ENCODE results near the gene CD7.

Gene CD7

DNA sequence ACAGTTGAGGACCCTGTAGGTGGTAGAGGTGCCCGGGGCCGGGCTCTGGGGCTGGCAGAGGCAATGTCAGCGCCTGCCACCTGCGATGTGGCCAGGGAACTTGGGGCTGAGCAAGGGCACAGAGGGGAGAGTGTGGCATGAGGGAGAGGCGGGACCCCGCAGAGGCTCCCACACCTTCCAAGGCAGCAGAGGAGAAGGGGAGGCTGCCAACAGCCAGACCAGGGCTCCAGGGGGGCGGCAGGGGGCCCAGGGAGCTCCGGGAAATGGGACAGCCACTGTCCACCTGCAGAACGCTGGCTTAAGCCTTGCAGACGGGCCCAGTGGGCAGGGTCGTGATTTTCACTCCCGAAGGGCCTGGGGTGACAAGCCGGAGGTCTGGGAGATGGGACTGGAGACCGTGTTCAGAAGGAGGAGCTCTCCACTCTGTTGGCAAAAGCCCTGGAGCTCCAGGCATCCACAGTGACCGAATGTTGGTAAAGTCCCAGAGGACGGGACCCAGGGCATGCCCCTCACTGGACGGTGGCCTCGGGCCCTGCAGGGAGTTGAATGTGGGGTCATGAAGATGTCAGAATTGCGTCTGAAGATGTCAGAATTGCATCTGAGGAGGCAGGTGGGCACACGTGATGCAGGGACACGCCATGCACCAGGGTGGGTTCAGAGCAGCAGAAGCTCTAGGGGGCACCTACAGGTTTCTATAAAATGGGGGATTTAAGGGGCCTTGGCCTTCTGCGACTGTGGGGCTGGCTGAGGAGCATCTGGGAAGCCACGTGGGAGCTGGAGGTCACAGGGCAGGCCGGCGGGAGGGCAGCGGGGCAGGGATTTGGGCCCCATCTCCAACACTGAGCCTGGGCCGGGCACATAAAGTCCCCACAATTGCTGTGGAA lies 18.6 kb downstream of the CD7 start:
- no peak for DNase-seq (ENCODE audit: low spot score)

DNA sequence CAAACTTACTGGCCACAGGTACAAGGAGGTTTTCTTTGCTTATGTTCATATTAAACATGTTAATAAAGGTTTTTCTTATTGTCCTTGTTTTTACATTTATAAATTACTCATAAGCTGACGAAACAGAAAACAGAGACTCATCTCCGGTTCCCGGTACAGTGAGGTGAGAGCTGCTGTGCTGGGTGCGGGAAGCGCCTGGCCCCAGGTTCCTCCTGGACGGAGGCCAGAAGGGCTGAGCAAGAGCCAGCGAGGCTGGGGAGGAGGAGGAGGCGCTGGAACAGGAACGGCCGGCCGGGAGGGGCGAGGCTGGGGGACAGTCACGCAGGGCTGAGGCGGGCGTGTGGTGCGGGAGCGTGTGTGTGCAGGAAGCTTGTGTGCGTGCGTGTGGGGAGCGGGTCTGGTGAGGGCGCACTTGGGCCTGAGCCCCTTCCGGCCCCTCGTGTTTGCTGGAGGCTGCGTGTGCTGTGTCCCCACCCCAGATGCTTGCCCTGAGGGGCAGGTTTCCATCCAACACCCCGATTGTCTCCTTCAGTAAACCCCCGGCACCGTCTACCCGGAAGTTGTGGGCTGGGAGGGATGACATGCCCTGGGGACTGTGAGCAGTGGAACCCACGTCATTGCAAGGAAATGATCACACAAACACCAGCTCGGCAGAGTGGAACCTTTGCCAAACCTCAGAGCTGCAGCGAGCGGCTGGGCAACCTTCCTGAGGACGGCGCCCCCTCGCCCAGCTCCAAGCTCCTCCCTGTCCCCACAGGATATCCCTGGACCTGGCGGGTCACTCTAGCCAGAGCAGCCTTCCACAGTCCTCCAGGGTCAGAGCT lies 19.5 kb downstream of the CD7 start:
- no peak for DNase-seq (ENCODE audit: low spot score)

DNA sequence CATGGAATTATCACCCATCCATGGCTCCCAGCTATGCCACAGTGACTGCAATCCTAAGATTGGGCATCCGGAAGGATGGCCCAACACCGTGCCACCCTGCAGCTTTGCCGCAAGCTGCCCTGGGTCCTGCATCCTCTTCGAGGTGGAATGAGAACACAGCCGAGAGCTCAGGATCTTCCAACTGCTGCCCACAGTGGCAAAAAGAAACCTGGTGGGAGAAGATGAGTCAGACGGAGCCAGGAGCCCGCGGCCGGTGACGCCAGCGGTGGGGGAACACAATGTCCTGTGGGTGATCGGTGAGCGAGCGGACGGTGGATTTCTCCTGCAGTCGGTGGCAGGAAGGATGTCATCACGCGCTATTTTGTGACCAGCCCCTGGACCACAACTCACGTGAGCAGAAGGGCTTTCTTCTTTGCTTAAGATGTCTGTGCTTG lies 20.1 kb downstream of the CD7 start:
- no peak for DNase-seq (ENCODE audit: low spot score)

DNA sequence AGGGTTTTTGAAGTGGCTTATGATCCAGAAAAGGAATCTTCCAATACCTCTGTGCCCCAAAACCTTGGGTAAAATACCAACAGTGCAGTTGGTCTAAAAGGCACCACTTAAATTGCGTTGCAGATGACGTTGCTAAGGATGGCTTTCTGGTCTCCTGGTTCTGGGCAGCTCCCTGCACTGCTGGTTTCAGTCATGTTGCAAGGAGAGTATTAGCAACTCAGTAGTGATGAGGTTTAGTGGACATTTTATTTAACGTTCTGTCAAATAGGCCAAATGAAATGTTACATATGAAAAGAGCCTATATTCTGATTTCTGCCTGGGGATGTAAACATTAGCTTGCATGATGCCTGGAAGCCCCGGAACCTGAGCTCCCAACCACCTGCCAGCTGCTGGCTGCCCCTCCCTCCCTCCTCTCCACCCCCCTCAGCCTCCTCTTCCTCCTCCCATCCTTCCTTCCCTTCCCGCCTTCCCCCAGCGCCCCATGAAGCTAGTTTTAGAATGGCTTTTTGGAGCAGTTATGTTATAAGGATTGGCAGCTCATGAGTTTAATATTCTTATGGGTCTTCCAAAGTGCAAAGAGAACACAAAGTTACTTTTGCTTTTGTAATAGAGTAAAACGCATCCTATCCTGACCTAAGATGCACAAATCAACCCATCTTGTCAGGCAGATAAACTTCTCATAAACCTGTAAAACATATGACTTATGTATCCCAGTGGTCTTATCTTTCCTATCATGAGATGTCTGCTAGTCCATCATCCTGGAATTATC lies 20.7 kb downstream of the CD7 start:
- DNase-seq (ENCODE audit: low spot score), result no peak

DNA sequence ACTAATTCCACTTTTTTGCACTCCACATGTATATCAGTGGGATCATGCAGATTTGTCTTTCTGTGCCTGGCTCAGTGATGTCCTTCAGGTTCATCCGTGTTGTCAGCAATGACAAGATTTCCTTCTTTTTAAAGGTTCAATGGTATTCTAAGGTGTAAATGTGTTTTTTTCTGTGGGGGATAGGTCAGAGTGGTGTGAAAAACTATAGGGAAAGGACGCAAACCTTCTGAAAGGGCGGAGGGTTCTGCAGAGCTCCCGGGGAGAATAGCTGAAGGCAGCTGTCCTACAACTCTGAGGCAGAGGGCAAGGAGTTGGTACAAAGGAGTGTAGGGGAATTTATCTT lies 22.0 kb downstream of the CD7 start:
- no peak for DNase-seq (ENCODE audit: low spot score)

DNA sequence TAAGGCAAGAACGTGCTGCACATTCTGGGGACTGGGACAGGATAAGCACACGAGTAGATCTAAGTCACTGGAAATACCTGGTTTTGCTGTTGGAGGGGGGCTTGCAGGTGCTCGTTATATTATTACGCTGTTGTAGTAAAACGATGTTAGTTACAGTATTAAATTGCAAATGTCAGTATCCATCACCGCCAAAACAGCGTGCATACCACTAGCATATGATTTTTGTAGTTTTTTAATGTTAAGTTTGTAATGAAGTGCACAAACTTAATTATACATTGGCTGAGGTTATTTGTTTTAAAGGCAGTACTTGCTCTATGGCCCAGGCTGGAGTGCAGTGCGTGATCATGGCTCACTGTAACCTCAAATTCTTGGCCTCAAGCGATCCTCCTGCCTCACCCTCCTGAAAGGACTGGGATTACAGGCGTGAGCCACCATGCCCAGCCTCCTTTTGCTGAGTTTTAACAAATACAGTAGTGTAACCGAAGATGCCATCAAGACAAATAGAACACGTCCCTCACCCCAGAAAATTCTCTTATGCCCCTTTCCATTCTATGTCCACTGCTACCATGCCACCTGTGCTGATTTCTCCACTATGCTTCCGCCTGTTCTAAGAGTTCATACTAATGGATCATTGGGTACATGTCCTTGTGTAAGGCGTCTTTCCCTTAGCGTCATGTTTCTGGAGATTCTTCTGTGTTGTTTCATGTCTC lies 23.2 kb downstream of the CD7 start:
- no peak for DNase-seq (ENCODE audit: low spot score)

DNA sequence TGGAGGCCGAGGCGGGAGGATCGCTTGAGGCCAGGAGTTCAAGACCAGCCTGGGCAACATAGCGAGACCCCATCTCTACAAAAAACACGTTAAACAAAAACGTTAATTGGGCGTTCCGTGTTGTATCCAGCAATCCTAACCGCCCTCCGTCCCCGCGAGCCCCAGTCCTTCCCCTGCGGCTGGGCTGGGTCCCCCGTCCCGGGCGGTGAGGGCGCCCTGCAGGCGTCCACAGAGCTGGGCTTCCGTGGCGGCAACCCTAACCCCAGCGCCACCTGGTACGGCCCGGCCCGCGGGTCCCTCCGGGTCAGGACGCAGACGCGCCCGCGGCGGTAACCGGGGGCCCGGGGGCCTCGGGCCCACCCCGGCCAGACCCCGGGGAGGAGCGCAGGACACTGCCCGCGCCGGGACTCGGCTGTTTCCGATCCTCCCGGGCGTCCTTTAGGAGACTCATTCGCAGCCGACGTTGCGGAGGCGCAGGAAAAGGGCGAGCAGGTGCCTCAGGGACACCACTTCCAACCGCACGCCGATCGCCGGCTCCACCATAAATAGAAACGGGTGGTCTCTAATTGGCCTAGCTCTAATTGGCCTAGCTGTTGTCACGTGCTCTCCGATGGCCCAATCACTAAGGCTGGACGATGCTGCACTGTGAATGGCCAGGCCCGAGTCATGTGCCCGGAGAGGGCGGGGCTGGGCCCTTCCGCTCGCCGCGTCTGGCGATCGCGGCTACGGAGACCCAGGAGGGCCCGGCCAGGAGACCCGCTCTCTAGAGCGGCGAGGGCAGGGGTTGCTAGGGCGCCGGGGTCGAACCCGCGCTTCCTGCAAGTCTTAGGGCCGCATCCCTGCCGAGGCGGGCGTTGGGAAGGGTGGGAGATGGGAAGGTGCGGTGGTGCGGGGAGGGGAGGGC lies 24.9 kb downstream of the CD7 start:
- DNase-seq (ENCODE audit: low spot score), result peak; percentile 100

DNA sequence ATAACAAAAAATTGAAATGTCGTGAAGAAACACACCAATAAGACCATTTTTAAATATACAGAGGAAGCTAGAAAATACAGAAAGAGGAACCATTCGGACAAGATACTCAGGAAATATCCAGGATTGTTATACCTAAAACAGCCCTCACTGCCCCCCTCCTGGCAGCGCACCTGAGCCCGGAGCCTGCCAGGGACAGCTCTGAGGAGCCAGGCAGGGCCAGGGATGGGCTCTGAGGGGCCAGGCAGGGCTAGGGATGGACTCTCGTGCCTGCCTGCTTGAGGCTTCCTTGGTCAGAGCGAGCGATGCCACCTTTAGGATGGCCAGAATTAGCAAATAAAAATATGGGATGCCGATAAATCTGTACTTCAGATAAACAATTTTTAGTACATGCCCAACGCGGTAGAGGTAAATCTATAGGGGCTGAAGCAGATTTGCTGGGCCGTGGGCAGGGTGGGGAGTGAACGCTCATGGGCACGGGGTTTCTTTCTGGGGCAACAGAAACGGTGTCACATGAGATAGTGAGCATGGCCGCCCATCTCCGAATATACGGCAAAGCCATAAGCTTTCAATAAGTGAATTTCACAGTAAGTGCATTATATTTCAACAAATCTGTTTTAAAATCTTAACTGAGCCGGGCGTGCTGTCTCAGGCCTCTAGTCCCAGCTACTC lies 25.7 kb downstream of the CD7 start:
- no peak for DNase-seq (ENCODE audit: low spot score)

DNA sequence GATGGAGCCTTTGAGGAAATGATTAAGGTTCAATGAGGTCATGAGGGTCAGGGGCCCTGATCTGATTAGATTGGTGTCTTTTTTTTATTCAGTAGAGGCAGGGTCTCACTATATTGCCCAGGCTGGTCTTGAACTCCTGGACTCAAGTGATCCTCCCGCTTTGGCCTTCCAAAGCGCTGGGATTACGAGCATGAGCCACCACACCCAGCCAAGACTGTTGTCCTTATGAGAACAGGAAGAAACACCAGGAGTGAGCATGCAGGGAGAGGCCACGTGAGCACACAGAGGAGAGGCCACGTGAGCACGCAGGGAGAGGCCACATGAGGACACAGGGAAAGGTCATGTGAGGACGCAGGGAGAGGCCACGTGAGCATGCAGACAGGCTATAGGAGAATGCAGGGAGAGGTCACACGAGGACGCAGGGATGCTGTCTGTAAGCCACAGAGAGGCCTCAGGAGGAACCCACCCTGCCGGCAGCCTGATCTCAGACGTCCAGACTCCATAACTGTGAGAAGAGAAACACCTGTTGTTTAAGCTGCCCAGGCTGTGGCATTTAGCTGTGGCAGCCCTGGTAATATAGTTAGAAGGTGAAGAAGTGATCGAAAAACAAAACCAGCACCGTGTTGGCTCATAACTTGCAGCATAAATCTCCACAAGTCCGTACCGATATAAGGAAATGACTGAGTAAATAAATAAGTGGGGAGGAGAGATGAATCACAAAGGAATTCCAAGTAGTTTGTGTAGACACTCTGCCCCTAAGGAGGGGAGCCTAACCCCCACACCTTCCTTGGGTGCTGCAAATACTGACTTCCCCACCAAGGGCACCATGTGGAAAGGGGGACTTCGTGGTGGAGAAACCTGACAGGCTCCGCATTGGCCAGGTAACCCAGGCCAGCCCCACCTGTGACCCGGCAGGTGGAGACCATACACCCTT lies 29.3 kb downstream of the CD7 start:
- DNase-seq (ENCODE audit: low spot score), result peak; percentile 93

DNA sequence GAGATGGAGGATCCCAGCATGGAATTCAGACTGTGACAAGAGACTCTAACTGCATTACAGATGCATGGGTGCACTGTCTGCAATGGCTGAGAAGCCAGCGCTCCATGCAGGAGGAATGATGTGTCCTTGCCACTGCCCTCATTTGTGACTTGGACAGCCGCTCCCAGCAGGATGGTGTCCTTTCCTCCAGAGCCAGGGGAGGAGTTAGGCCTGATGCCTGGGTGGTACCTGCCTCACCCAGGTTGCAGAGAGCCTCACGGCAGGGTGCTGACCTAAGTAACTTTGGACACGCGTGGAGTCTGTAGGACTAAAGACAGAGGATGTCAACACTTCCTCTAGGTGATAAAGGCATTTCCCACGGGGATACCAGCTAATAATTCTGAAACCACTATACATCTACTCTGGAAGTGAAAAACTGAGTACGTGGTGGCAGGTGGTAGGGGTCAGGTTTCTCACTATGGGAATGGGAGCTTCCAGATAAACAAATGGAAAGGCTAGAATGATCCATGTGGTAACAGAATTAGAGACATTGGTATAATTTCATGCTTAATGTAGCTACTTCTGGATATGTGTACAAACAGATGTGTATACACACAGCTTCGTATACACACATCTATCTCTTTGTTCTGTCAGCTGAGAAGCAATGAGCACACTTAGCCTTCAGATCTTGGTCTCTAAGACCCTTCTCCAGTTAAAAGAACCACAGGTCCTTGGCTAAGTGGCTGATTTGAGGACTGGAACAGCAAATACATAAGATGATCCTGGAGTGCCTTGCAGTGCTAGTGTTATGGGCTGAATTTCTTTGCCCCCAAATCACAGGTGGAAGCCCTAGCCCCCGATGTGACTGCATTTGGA lies 30.2 kb downstream of the CD7 start:
- DNase-seq (ENCODE audit: low spot score), result no peak

DNA sequence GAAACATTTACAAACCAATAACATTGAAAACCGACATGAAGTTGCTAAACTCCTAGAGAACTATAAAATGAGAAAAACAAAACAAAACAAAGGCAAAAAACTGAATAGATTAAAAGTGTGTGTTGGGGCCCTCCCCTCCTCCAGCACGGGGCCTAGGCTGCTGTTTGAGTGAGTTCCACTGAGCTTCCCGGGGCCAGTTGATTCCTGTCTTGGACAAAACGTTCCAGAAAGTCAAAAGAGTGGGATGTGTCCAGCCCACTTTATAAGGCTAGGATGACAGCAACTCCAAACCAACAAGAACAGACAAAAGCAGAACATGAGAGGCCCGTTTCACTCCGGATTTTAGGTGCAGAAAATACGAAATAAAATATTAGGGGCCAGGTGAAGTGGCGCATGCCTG lies 32.3 kb downstream of the CD7 start:
- DNase-seq (ENCODE audit: low spot score), result no peak

DNA sequence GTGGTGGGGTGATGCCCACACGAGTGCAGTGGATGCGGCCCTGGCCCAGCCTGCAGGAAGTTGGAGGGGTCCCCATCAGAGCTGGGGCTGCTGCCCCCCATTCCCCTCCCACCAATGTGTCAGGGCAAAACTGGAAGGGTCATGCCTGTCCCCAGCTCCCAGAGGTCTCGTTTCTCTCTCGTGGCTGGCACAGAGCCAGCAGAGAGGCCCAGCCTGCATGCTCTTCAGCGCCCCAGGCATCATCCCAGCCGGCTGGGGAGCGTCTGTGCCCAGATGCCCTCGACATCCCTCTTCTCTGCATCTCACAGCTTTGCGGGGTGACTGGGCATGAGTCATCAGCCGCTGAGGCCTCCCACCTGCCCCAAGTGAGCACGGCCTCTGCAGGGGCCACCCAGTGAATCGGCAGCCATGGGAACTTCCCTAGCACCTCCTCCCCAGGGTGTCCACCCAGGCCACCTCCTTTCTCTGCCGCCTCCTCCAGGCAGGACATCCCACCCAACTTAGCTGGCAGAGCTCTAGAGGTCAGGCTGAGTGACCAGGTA lies 34.1 kb downstream of the CD7 start:
- no peak for DNase-seq (ENCODE audit: low spot score)

DNA sequence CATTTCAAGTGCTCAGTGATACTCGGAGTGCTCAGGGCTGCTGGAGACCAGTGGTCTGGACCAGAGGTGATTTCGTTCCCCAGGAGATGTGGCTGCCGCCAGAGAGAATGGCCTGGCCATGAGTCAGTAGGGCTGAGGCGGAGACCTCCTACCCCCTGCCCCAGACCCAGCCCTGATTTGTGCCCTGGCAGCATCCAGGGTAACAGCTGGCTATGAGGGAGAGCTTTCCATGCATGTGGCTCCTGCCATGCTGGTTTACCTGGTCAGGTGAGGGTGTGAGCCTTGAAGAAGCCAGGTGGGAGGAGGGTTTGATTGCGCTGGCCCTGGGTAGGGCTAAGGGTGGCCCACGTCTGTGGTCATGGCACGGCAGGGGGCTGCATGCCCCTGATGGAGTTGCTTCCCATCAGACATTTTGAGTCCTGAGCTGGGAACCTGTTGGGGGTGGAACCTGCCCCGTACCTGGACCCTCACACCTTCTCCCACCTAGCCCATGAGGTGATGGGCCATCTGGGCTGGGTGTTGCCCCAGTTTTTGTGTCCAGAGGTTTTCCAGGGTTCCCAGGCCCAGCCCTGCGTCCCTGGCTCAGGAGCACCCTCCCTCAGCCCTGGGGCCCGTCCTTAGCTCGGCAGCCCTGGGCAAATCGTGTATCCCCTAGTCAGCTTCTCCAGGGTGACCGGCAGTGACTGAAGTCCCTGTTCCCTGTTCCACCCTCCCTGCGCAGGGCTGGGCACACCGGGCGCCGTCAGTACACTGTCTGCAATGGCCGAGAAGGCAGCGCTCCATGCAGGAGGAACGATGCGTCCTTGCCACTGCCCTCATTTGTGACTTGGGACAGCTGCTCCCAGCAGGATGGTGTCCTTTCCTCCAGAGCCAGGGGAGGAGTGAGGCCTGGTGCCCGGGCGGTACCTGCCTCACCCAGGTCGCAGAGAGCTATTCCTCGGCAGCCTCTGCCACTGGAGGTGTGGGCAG lies 34.9 kb downstream of the CD7 start:
- DNase-seq (ENCODE audit: low spot score), result no peak

DNA sequence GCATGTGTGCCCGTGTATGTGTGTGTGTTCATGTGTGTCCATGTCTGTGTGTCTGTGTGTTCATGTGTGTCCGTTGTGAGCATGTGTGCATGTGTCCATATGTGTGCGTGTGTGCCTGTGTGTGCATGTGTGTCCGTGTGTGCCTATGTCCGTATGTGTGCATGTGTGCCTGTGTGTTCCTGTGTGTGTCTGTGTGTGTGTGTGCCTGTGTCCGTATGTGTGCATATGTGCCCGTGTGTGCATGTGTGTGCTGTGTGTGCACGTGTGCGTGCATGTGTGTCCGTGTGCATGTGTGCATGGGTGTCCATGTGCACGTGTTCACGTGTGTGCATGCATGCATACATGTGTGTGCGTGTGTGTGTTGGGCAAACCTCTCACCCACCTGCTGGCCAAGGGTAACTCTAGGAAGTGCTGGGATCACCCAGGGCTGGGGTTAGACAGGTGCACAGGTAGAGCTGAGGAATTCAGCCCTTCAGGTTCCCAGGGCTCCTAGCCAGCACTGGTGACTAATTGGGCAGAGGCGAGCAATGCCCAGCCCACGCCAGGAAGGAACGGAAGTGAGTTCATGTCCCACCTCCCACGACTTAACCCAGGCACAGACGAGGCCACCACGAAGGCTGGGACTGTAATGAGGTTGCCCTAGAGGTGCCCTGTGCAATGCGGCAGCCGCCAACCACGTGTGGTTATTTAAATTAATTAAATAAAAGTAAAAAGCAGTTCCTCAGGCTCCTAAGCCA lies 35.7 kb downstream of the CD7 start:
- DNase-seq (ENCODE audit: low spot score), result no peak

DNA sequence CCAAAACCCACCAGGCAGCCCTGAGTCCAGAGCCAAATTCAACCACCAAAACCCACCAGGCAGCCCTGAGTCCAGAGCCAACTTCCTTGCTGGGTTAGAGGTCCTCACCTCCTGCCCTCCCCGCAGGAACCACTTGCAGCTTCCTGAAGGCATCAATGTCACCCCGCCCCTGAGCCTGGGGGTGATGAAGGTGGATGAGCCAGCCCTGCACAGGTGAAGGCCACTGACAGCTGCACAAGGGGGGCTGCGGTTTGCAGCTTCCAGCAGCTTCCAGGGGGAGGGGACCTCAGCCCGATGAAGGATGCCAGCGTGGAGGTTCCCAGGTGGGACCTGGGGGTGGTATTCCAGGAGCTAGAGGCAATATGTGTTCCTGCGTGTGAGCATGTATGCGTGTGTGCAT lies 36.3 kb downstream of the CD7 start:
- no peak for DNase-seq (ENCODE audit: low spot score)

DNA sequence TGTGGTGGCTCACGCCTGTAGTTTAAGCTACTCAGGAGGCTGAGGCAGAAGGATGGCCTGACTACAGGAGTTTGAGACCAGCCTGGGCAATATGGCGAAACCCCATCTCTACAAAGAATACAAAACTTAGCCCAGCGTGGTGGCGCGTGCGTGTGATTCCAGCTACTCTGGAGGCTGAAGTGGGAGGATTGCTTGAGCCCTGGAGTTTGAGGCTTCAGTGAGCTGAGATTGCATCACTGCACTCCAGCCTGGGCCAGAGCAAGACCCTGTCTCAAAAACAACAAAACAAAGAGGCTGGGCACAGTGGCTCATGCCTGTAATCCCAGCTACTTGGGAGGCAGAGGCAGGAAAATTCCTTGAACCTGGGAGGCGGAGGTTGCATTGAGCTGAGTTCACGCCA lies 36.9 kb downstream of the CD7 start:
- DNase-seq (ENCODE audit: low spot score), result no peak

Data from SK-N-DZ (cell line).